ENCODE results near the gene APOC4. TPM values are rescaled to one million over a fixed set of nuclear protein-coding genes. Genes with fewer than 3 reads are reported as not detected.
A peak's percentile ranks its signal among the peaks of the same experiment; 100 is the strongest.

APOC4 gene
- total RNA-seq, 1 experiment from 2014 or later, result not detected

GRCh38 chr19:44903602-44904425, 38.2 kb upstream of the APOC4 start:
- Histone ChIP-seq H3K9ac (ENCODE audit: low read length) (no peak overlapping the region), H3K27ac (ENCODE audit: low read length) (no peak overlapping the region), H2AFZ (ENCODE audit: low read length) (no peak overlapping the region), H3K9me2 (replicated peaks; ENCODE audit: insufficient read depth, low read length) (no peaks in the 10 kb centered on the region), H4K20me1 (ENCODE audit: insufficient read depth, low read depth, low read length) (peaks cover 4% of the 10 kb centered on the region; the same call in 1 of the 2 replicates), H3K9me3 (ENCODE audit: low read length) (no peaks in the 10 kb centered on the region), H3K79me2 (ENCODE audit: low read length) (no peaks in the 10 kb centered on the region), H3K4me2 (ENCODE audit: low read depth, low read length, poor library complexity, severe bottlenecking) (no peak overlapping the region), H3K27me3 (ENCODE audit: low read length) (no peaks in the 10 kb centered on the region), H3K4me1 (ENCODE audit: low read length) (peaks cover 4% of the 10 kb centered on the region; the same call in 1 of the 2 replicates), H3K36me3 (ENCODE audit: insufficient read depth, low read length) (peaks cover 6% of the 10 kb centered on the region; the same call in 1 of the 2 replicates), H3K4me3 (ENCODE audit: low read length) (no peak overlapping the region)
- peak; percentile 89 for DNase-seq

DNA sequence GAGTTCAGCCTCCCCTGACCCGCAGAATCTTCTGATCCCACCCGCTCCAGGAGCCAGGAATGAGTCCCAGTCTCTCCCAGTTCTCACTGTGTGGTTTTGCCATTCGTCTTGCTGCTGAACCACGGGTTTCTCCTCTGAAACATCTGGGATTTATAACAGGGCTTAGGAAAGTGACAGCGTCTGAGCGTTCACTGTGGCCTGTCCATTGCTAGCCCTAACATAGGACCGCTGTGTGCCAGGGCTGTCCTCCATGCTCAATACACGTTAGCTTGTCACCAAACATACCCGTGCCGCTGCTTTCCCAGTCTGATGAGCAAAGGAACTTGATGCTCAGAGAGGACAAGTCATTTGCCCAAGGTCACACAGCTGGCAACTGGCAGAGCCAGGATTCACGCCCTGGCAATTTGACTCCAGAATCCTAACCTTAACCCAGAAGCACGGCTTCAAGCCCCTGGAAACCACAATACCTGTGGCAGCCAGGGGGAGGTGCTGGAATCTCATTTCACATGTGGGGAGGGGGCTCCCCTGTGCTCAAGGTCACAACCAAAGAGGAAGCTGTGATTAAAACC, 37.5 kb upstream of the APOC4 start:
- peaks cover 6% of the 10 kb centered on the region; the same call in 1 of the 2 replicates for H3K36me3 ChIP-seq (ENCODE audit: insufficient read depth, low read length)
- H3K4me3 ChIP-seq (ENCODE audit: low read length), result no peak overlapping the region
- DNase-seq, result peak; percentile 62
- H2AFZ ChIP-seq (ENCODE audit: low read length), result no peak overlapping the region
- no peaks in the 10 kb centered on the region for H3K9me2 ChIP-seq (replicated peaks; ENCODE audit: insufficient read depth, low read length)
- peaks cover 4% of the 10 kb centered on the region; the same call in 1 of the 2 replicates for H4K20me1 ChIP-seq (ENCODE audit: insufficient read depth, low read depth, low read length)
- no peaks in the 10 kb centered on the region for H3K9me3 ChIP-seq (ENCODE audit: low read length)
- no peak overlapping the region for H3K9ac ChIP-seq (ENCODE audit: low read length)
- H3K79me2 ChIP-seq (ENCODE audit: low read length), result no peaks in the 10 kb centered on the region
- H3K27ac ChIP-seq (ENCODE audit: low read length), result no peak overlapping the region
- H3K4me2 ChIP-seq (ENCODE audit: low read depth, low read length, poor library complexity, severe bottlenecking), result no peak overlapping the region
- H3K27me3 ChIP-seq (ENCODE audit: low read length), result no peaks in the 10 kb centered on the region
- peaks cover 4% of the 10 kb centered on the region; the same call in 1 of the 2 replicates for H3K4me1 ChIP-seq (ENCODE audit: low read length)

DNA sequence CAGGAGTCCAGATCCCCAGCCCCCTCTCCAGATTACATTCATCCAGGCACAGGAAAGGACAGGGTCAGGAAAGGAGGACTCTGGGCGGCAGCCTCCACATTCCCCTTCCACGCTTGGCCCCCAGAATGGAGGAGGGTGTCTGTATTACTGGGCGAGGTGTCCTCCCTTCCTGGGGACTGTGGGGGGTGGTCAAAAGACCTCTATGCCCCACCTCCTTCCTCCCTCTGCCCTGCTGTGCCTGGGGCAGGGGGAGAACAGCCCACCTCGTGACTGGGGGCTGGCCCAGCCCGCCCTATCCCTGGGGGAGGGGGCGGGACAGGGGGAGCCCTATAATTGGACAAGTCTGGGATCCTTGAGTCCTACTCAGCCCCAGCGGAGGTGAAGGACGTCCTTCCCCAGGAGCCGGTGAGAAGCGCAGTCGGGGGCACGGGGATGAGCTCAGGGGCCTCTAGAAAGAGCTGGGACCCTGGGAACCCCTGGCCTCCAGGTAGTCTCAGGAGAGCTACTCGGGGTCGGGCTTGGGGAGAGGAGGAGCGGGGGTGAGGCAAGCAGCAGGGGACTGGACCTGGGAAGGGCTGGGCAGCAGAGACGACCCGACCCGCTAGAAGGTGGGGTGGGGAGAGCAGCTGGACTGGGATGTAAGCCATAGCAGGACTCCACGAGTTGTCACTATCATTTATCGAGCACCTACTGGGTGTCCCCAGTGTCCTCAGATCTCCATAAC, 36.4 kb upstream of the APOC4 start, which contains the start of gene APOE:
APOE (plus strand) TSS at position 360 of the 724 bp plus-strand sequence. CDS start 829 bp downstream, outside the sequence.
- no peak within 1 kb of the TSS for H3K4me3 ChIP-seq (ENCODE audit: low read length)
- no peak within 1 kb of the TSS for H3K4me2 ChIP-seq (ENCODE audit: low read depth, low read length, poor library complexity, severe bottlenecking)
- 0 out of 2 replicates have a peak within 1 kb of the TSS, but pooled peaks have one; percentile 20 for H3K9ac ChIP-seq (ENCODE audit: low read length)
- no peaks in the 10 kb centered on the region for H3K9me2 ChIP-seq (replicated peaks; ENCODE audit: insufficient read depth, low read length)
- no peaks in the 10 kb centered on the region for H3K27me3 ChIP-seq (ENCODE audit: low read length)
- peaks cover 6% of the 10 kb centered on the region; the same call in 1 of the 2 replicates for H3K36me3 ChIP-seq (ENCODE audit: insufficient read depth, low read length)
- H3K4me1 ChIP-seq (ENCODE audit: low read length), result peaks cover 4% of the 10 kb centered on the region; the same call in 1 of the 2 replicates
- H3K27ac ChIP-seq (ENCODE audit: low read length), result no peak within 1 kb of the TSS
- H3K79me2 ChIP-seq (ENCODE audit: low read length), result no peaks in the 10 kb centered on the region
- H3K9me3 ChIP-seq (ENCODE audit: low read length), result no peaks in the 10 kb centered on the region
- no peak within 1 kb of the TSS for H2AFZ ChIP-seq (ENCODE audit: low read length)
- DNase-seq, result no peak
- H4K20me1 ChIP-seq (ENCODE audit: insufficient read depth, low read depth, low read length), result no peaks in the 10 kb centered on the region

- no peak overlapping the region for H2AFZ ChIP-seq (ENCODE audit: low read length)
- H4K20me1 ChIP-seq (ENCODE audit: insufficient read depth, low read depth, low read length), result no peaks in the 10 kb centered on the region
- H3K4me3 ChIP-seq (ENCODE audit: low read length), result no peak overlapping the region
- H3K4me2 ChIP-seq (ENCODE audit: low read depth, low read length, poor library complexity, severe bottlenecking), result no peak overlapping the region
- no peaks in the 10 kb centered on the region for H3K79me2 ChIP-seq (ENCODE audit: low read length)
- H3K36me3 ChIP-seq (ENCODE audit: insufficient read depth, low read length), result peaks cover 2% of the 10 kb centered on the region; the same call in 1 of the 2 replicates
- no peak overlapping the region for H3K27ac ChIP-seq (ENCODE audit: low read length)
- no peak overlapping the region for H3K9ac ChIP-seq (ENCODE audit: low read length)
- peaks cover 4% of the 10 kb centered on the region; the same call in 1 of the 2 replicates for H3K4me1 ChIP-seq (ENCODE audit: low read length)
- no peak for DNase-seq
- no peaks in the 10 kb centered on the region for H3K9me3 ChIP-seq (ENCODE audit: low read length)
- H3K9me2 ChIP-seq (replicated peaks; ENCODE audit: insufficient read depth, low read length), result no peaks in the 10 kb centered on the region
- no peaks in the 10 kb centered on the region for H3K27me3 ChIP-seq (ENCODE audit: low read length)
Observed at GRCh38 chr19:44907613-44908012, 34.4 kb upstream of the APOC4 start.

DNA sequence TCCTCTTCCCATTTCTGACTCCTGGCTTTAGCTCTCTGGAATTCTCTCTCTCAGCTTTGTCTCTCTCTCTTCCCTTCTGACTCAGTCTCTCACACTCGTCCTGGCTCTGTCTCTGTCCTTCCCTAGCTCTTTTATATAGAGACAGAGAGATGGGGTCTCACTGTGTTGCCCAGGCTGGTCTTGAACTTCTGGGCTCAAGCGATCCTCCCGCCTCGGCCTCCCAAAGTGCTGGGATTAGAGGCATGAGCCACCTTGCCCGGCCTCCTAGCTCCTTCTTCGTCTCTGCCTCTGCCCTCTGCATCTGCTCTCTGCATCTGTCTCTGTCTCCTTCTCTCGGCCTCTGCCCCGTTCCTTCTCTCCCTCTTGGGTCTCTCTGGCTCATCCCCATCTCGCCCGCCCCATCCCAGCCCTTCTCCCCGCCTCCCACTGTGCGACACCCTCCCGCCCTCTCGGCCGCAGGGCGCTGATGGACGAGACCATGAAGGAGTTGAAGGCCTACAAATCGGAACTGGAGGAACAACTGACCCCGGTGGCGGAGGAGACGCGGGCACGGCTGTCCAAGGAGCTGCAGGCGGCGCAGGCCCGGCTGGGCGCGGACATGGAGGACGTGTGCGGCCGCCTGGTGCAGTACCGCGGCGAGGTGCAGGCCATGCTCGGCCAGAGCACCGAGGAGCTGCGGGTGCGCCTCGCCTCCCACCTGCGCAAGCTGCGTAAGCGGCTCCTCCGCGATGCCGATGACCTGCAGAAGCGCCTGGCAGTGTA, 33.8 kb upstream of the APOC4 start:
- H3K27ac ChIP-seq (ENCODE audit: low read length), result no peak overlapping the region
- no peak overlapping the region for H3K9ac ChIP-seq (ENCODE audit: low read length)
- no peaks in the 10 kb centered on the region for H3K9me2 ChIP-seq (replicated peaks; ENCODE audit: insufficient read depth, low read length)
- H3K4me1 ChIP-seq (ENCODE audit: low read length), result peaks cover 4% of the 10 kb centered on the region; the same call in 1 of the 2 replicates
- no peaks in the 10 kb centered on the region for H3K79me2 ChIP-seq (ENCODE audit: low read length)
- DNase-seq, result no peak
- no peaks in the 10 kb centered on the region for H3K9me3 ChIP-seq (ENCODE audit: low read length)
- no peak overlapping the region for H2AFZ ChIP-seq (ENCODE audit: low read length)
- H3K36me3 ChIP-seq (ENCODE audit: insufficient read depth, low read length), result no peaks in the 10 kb centered on the region
- no peak overlapping the region for H3K4me2 ChIP-seq (ENCODE audit: low read depth, low read length, poor library complexity, severe bottlenecking)
- H4K20me1 ChIP-seq (ENCODE audit: insufficient read depth, low read depth, low read length), result no peaks in the 10 kb centered on the region
- H3K4me3 ChIP-seq (ENCODE audit: low read length), result no peak overlapping the region
- no peaks in the 10 kb centered on the region for H3K27me3 ChIP-seq (ENCODE audit: low read length)

- no peak for DNase-seq
- no peaks in the 10 kb centered on the region for H3K79me2 ChIP-seq (ENCODE audit: low read length)
- H3K4me2 ChIP-seq (ENCODE audit: low read depth, low read length, poor library complexity, severe bottlenecking), result no peak overlapping the region
- H3K27ac ChIP-seq (ENCODE audit: low read length), result no peak overlapping the region
- no peaks in the 10 kb centered on the region for H4K20me1 ChIP-seq (ENCODE audit: insufficient read depth, low read depth, low read length)
- no peaks in the 10 kb centered on the region for H3K27me3 ChIP-seq (ENCODE audit: low read length)
- H3K9ac ChIP-seq (ENCODE audit: low read length), result no peak overlapping the region
- peaks cover 4% of the 10 kb centered on the region; the same call in 1 of the 2 replicates for H3K4me1 ChIP-seq (ENCODE audit: low read length)
- no peak overlapping the region for H2AFZ ChIP-seq (ENCODE audit: low read length)
- H3K9me3 ChIP-seq (ENCODE audit: low read length), result no peaks in the 10 kb centered on the region
- H3K4me3 ChIP-seq (ENCODE audit: low read length), result no peak overlapping the region
- H3K36me3 ChIP-seq (ENCODE audit: insufficient read depth, low read length), result no peaks in the 10 kb centered on the region
- H3K9me2 ChIP-seq (replicated peaks; ENCODE audit: insufficient read depth, low read length), result no peaks in the 10 kb centered on the region
Observed at GRCh38 chr19:44908836-44909261, 33.2 kb upstream of the APOC4 start.

DNA sequence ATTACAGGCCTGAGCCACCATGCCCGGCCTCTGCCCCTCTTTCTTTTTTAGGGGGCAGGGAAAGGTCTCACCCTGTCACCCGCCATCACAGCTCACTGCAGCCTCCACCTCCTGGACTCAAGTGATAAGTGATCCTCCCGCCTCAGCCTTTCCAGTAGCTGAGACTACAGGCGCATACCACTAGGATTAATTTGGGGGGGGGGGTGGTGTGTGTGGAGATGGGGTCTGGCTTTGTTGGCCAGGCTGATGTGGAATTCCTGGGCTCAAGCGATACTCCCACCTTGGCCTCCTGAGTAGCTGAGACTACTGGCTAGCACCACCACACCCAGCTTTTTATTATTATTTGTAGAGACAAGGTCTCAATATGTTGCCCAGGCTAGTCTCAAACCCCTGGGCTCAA, 32.3 kb upstream of the APOC4 start:
- H3K36me3 ChIP-seq (ENCODE audit: insufficient read depth, low read length), result no peaks in the 10 kb centered on the region
- no peak overlapping the region for H3K4me3 ChIP-seq (ENCODE audit: low read length)
- H3K27me3 ChIP-seq (ENCODE audit: low read length), result no peaks in the 10 kb centered on the region
- no peak overlapping the region for H3K27ac ChIP-seq (ENCODE audit: low read length)
- no peaks in the 10 kb centered on the region for H3K79me2 ChIP-seq (ENCODE audit: low read length)
- no peak overlapping the region for H2AFZ ChIP-seq (ENCODE audit: low read length)
- no peak for DNase-seq
- no peaks in the 10 kb centered on the region for H3K9me2 ChIP-seq (replicated peaks; ENCODE audit: insufficient read depth, low read length)
- H4K20me1 ChIP-seq (ENCODE audit: insufficient read depth, low read depth, low read length), result no peaks in the 10 kb centered on the region
- H3K4me2 ChIP-seq (ENCODE audit: low read depth, low read length, poor library complexity, severe bottlenecking), result no peak overlapping the region
- H3K9ac ChIP-seq (ENCODE audit: low read length), result no peak overlapping the region
- peaks cover 5% of the 10 kb centered on the region for H3K4me1 ChIP-seq (ENCODE audit: low read length)
- H3K9me3 ChIP-seq (ENCODE audit: low read length), result no peaks in the 10 kb centered on the region

Data from Karpas-422 (cell line).